K562 (cell line): ENCODE results near the gene VPS13D. TPM values are rescaled to one million over a fixed set of nuclear protein-coding genes. Genes with fewer than 3 reads are reported as not detected.

ENCODE experiments used
- AFF1 ChIP-seq, 2 experiments: fragments of 450-650 bp; IDR thresholded peaks; 2 replicates each; pipeline ENCODE4 v1.6.1; 2018; ENCODE audit warnings: mild to moderate bottlenecking in 2 of 2, low read depth in 1 of 2; ENCODE audit not compliant: partially characterized antibody in 2 of 2
- ATF3 ChIP-seq, 2 experiments: fragments of 450-650 bp in 1 of 2; sonication (generic) in 1 of 2; formaldehyde crosslinking in 1 of 2; IDR thresholded peaks in 1 of 2; conservative IDR thresholded peaks in 1 of 2; 2 replicates each; pipeline versions ENCODE4 v1.6.1 to v1.8.1; 2016 to 2023; ENCODE audit warnings: mild to moderate bottlenecking in 2 of 2, moderate library complexity in 2 of 2, inconsistent platforms in 1 of 2, missing genetic modification reagents in 1 of 2
- BACH1 ChIP-seq: fragments of 200-800 bp; sonication (Bioruptor generic); IDR thresholded peaks from 2 replicates; pipeline ENCODE4 v1.6.1; 2016; ENCODE audit warnings: missing genetic modification characterization, missing compliant biosample characterization
- CEBPB ChIP-seq: fragments of 450-650 bp; IDR thresholded peaks from 2 replicates; pipeline ENCODE4 v1.6.1; 2016; ENCODE audit warnings: missing genetic modification characterization, missing compliant biosample characterization
- ELK1 ChIP-seq: sonication (generic); formaldehyde crosslinking; IDR thresholded peaks from 2 replicates; pipeline ENCODE4 v1.8.1; 2022; ENCODE audit warnings: missing genetic modification reagents
- PHF21A ChIP-seq: fragments of 450-650 bp; IDR thresholded peaks from 2 replicates; pipeline ENCODE4 v1.6.1; 2017; ENCODE audit warnings: low read depth, borderline replicate concordance
- POLR2A ChIP-seq: fragments of 450-650 bp; conservative IDR thresholded peaks from 2 replicates; pipeline ENCODE4 v1.6.1; 2016
- RCOR1 ChIP-seq, 2 experiments: IDR thresholded peaks; 2 replicates each; pipeline ENCODE4 v1.6.1; 2012; ENCODE audit warnings: low read depth in 2 of 2, low read length in 2 of 2, borderline replicate concordance in 1 of 2, improper control_type of control experiment in 1 of 2
- TAF9B ChIP-seq: fragments of 450-650 bp; IDR thresholded peaks from 2 replicates; pipeline ENCODE4 v1.6.1; 2018; ENCODE audit warnings: mild to moderate bottlenecking; ENCODE audit not compliant: partially characterized antibody
- ZBTB7A ChIP-seq: IDR thresholded peaks from 2 replicates; pipeline ENCODE4 v1.6.1; 2011; ENCODE audit warnings: low read depth, mild to moderate bottlenecking, low read length, moderate library complexity, borderline replicate concordance; ENCODE audit not compliant: control insufficient read depth
- ZNF280B ChIP-seq: fragments of 250-450 bp; sonication (Bioruptor Pico); IDR thresholded peaks from 2 replicates; pipeline ENCODE4 v1.5.1; 2021; ENCODE audit warnings: mild to moderate bottlenecking
- ZNF639 ChIP-seq, 2 experiments: fragments of 200-800 bp in 1 of 2; sonication (Bioruptor generic) in 1 of 2; sonication (generic) in 1 of 2; formaldehyde crosslinking in 1 of 2; IDR thresholded peaks in 1 of 2; conservative IDR thresholded peaks in 1 of 2; 2 replicates each; pipeline versions ENCODE4 v1.5.0 to v1.6.1; 2016 to 2020; ENCODE audit warnings: missing compliant biosample characterization in 1 of 2, missing genetic modification characterization in 1 of 2, missing genetic modification reagents in 1 of 2
- ZZZ3 ChIP-seq: fragments of 450-650 bp; IDR thresholded peaks from 2 replicates; pipeline ENCODE4 v1.6.1; 2016; ENCODE audit warnings: antibody characterized with exemption, mild to moderate bottlenecking, moderate library complexity
- polyA plus RNA-seq, 8 experiments: library from polyadenylated mRNA; depleted of rRNA in 4 of 8; stranded (reverse) in 5 of 8; unstranded in 3 of 8; fragments of >200 nt; fragmentation: Nextera tagmentation in 2 of 8; fragmentation: Illumina TruSeq in 1 of 8; extraction: Ambion mirVana in 2 of 8; extraction: Trizol in 1 of 8; gene quantifications; 2 replicates each; pipeline versions ENCODE4 v1.2.1 to v1.2.3, GENCODE V29; 2011 to 2014; ENCODE audit warnings: inconsistent platforms in 1 of 8, missing spikeins in 1 of 8
- total RNA-seq, 7 experiments: library from RNA; depleted of rRNA in 6 of 7; stranded (reverse); fragments of >200 nt in 6 of 7; fragmentation: Illumina TruSeq in 2 of 7; extraction: Trizol in 2 of 7; gene quantifications; 2 replicates each; pipeline versions ENCODE4 v1.2.1 to v1.2.3, GENCODE V29; 2011 to 2021; ENCODE audit warnings: low replicate concordance in 1 of 7

VPS13D gene
- total and polyA plus RNA-seq, 9 of the 15 experiments (the other 6 are each of a cell fraction or from before 2014, with no cell fraction given), result 6.1 to 51.5 (median 38.5) TPM

GRCh38 chr1:12441414-12442105, 211.7 kb downstream of the VPS13D start (continued):
- TF ChIP-seq AFF1 (IDR thresholded peaks at IDR 0.05; ENCODE audit: low read depth in 1 of 2, partially characterized antibody in 2 of 2) (no peak), PHF21A (no peak), ZNF280B (no peak), CEBPB (no peak), ELK1 (CRISPR knock-in tag) (no peak), ZNF639 (CRISPR knock-in tag; conservative IDR thresholded peaks at IDR 0.05 in 1 of 2, IDR thresholded peaks at IDR 0.05 in 1 of 2) (no peak), ZZZ3 (no peak), POLR2A (no peak), ZBTB7A (no peak), TAF9B (no peak), BACH1 (tag) (no peak), RCOR1 (IDR thresholded peaks at IDR 0.05; ENCODE audit: borderline replicate concordance in 1 of 2, low read depth in 2 of 2, low read length in 2 of 2) (peak in 1 of 2 experiments; percentile 87; a peak in 2 of 4 replicates), ATF3 (IDR thresholded peaks at IDR 0.05) (no peak), ATF3 (CRISPR knock-in tag; conservative IDR thresholded peaks at IDR 0.05) (no peak)
